NOMO-1 treated with DMSO at 0.1 percent for 48 hours (cell line): ENCODE measurements around the gene PLCXD1.

Experiments
- DNase-seq: peaks from one replicate; lab custom pipeline; 2025; ENCODE audit not compliant: unreplicated experiment; lab: John Stamatoyannopoulos, UW

The PLCXD1 gene

GRCh38 chrX:333611-334311, 52.6 kb downstream of the PLCXD1 start:
- DNase-seq: no peak

- DNase-seq: no peak
Observed at GRCh38 chrX:334331-334891, 53.2 kb downstream of the PLCXD1 start.

DNA sequence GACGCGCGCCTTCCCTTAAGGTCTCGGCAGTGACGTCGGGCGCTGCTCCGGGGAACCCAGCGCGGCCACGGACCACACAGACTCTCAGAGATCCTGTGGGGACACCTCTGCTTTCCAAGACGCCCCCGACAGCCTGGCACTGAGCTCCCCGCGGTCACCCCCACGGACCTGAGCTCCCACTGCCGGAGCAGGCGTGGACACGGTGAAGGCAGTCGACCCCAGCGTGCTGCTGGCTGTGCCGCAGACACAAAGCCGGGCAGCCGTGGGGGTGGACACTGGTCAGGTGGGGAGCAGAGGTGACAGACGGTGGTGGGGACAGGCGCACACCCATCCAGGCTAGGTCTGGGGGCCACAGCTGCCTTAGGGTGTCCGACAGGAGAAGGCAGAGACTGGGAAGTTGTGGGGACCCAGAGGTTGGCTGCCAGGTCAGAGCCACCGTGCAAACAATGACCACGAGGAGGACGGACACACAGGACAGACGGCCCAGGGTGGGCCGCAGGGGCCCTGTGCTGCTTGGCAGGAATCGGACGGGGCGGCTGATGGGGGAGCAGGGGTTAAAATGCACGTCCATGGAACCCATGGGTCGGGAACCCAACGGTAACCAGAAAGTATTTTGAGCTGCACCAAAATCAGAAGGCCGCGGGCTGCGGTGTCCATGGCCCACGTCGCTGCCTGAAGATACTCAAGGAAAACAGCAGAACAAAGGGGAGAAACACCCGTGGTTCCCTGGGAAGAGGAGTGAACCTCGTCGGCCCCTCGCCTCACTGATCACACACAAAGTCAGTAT, 54.0 kb downstream of the PLCXD1 start:
- DNase-seq: no peak

DNA sequence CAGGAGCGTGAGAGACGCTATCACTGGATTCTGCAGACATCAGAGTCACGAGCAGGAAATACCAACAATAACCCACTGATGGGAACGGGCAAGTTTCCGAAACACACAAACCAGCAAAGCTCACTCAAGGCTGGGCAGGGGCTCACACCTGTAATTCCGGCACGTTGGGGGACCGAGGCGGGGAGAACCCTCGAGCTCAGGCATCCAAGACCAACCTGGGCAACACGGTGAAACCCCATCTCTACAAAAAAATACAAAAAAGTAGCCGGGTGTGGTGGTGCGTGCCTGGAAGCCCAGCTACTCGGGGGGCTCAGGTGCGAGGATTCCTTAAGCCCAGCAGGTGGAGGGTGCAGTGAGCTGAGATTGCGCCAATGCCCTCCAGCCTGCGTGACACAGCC, 54.6 kb downstream of the PLCXD1 start:
- no peak for DNase-seq

GRCh38 chrX:336227-336626, 55.0 kb downstream of the PLCXD1 start:
- no peak for DNase-seq

GRCh38 chrX:337331-337831, 56.2 kb downstream of the PLCXD1 start:
- DNase-seq: no peak

DNA sequence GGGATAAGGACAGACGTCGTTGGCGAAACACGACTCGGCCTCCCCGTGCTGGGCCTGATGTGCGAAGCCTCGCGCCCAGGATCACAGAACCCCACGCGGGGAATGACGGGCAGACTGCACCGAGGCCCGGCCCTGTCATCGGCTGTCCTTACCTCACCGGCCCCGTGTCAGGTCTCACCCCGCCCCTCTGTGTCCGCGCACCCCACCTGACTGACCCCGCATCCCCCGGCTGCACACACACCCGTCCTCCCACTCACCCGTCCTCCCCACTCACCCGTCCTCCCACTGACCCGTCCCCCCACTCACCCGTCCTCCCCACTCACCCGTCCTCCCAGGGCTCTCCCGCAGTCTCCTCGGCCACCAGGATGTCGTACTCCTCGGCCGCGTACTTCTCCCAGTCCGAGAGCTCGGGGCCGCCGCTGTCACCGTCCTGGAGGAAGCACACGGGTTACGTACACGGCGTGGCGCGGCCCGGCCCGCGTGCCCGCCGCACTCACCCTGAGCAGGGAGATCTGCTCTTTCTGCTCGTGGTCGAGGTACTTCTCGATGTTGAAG, 57.2 kb downstream of the PLCXD1 start:
- no peak for DNase-seq

- DNase-seq: no peak
Observed at GRCh38 chrX:338836-339400, 57.7 kb downstream of the PLCXD1 start.

DNA sequence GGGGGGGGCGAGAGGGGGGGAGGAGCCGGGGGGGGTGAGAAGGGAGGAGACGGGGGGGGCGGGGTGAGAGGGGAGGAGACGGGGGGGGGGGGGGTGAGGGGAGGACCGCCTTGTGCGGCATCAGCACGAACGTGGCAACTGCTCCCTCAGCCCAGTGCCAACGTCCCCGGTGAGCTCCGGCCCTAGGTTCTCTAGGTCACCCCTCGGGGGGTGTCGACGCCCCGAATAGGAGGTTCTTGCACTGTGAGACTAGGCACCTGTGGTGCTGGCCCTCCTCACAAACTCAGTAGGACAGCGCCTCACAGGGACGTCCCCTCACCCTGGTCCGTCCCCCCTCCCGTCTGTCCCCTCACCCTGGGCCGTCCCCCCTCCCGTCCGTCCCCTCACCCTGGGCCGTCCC, 58.9 kb downstream of the PLCXD1 start:
- no peak for DNase-seq

DNA sequence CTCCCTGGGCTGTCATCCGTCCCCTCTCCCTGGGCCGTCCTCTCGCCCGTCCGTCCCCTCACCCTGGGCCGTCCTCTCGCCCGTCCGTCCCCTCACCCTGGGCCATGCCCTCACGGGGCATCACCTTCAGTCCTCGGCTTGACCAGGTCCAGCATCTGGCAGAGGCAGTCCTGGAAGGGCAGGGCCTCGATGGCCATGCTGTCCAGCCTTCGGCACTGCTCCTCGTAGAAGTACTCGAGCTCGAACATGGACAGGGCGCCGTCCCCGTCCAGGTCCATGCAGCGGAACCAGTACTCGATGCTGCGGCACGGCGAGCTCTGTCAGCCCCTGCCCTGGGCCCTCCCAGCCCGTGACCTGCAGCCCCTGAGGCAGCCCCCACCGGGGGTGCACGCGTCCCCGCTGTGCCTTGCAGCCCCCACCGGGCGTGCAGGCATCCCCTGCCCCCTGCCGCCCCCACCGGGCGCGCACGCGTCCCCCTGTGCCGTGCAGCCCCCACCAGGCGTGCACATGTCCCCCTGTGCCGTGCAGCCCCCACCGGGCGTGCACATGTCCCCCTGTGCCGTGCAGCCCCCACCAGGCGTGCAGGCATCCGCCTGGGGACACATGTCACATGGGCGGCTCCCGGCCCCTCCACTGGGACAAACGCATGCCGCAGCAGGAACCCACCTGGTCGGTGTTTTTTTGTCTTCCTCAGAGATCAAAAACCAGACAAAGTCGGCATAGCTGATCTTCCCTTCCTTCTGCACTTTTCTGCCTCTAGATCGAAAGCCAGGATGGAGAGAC, 59.7 kb downstream of the PLCXD1 start:
- DNase-seq: no peak

DNA sequence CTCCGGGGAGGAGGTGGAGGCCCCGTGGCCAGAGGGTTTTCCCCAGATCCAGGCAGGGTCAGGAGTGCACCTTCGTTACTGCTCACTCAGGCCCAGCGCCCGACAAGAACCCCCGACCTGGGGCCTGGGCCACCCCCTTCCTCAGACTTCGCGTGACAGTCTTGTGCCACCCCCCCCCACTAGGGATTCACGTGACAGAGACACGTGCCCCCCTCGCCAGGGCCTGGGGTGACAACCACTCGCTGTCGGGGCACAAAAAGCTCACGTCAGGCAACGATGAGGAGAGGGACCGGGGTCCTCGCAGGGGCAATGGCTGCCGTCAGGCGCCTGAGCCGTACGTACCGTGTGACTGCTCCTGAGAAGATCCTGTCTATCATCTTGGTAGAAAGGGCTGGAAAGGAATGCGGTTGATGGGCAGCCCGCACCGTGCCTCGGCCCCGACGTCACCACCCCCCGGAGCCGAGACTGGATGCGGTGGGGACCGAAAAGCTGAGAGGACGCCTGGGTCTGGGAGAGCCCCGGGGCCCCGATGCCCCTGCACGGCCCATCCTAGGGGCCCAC, 60.4 kb downstream of the PLCXD1 start:
- no peak for DNase-seq

DNA sequence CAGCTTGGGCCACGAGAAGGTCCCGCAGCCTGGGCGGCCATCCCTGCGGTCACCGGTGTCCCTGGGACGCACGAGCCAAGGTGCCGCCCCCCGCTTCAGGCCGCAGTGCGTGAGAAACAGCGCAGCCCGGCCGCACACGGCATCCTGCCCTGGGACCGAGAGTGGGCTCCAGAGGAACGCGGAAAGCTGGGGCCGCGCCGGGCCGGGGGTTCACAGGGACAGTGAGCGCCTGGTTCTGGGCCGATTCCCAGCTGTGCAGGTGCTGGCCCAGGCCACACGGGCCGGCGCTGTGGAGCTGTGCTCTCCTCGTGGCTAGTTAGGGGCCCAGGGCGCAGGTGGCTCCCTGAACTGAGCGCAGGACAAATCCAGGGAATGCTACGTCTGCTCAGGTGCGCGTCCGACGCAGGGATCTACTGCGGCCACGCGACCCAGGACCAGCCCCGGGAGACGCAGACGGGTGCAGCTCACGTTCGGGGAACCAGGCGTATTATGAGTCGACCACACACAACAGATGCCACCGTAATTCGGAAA, 63.3 kb downstream of the PLCXD1 start:
- no peak for DNase-seq

DNA sequence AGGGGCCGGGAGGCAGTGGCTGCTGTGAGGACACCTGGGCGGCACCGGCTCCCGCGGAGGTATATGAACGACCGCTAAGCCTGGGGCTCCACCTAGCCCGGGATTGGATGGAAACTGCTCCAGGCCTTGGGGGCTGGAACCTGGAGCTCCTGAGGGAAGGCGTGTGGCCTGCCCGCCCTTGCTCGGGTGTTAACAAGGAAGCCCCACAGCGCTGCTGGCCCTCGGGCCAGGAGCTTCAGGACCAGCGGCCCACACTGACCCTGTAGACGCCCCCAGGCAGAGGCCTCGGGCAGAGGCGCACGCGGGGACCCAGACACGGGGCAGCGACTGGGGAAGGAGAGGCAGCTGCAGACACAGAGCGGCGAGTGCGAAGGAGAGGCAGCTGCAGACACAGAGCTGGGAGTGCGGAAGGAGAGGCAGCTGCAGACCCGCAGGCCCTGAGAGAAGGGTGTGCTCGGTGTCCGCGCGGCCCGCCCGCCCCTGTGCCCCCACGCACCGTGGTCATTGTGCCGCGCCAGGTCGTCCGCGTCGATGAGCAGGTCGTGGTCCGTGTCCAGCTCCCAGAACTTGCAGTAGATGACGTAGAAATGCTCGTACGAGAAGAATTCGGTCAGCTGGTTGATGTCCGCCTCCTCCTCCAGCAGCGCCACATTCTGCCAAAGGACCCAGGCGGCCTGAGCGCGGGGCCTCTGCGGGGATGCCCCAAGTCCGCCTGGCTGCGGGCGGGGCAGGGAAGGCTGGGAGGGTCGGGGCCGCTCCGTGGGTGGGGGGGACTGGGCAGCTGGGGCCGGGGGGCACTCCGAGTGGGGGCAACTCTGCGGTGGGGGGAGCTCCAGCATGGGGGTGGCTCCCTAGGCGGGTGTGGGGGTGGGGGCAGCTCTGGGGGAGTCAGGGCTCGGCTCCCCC, 64.1 kb downstream of the PLCXD1 start:
- no peak for DNase-seq

GRCh38 chrX:346034-346813, 65.0 kb downstream of the PLCXD1 start:
- DNase-seq: no peak

- no peak for DNase-seq
Observed at GRCh38 chrX:347351-348117, 66.4 kb downstream of the PLCXD1 start.

GRCh38 chrX:348461-349117, 67.4 kb downstream of the PLCXD1 start:
- DNase-seq: no peak

DNA sequence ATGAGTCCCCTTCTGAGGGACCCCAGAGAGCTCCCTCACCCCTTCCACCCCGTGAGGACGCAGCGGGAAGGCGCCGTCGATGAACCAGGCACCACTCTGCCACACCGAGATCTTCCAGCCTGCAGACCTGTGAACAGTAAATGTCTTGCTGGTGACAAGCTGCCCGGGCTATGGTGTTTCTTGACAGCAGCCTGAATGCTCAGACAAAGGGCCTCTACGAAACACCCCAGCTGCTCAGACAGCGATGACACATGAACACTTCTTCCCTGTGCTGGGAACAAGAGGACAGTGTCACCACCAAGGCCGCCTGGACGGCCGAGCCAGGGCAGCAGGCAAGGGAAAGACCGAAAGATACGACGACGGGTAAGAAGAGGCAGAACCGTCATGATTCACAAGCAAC, 68.0 kb downstream of the PLCXD1 start:
- no peak for DNase-seq
